Ascending aorta (tissue), 2 donors: Measurements from ENCODE around the gene CLN6. TPM values are rescaled to one million over a fixed set of nuclear protein-coding genes. Genes with fewer than 3 reads are reported as not detected.
A peak's percentile ranks its signal among the peaks of the same experiment; 100 is the strongest.

Experiments used
- DNase-seq, 2 donors: peaks; one replicate each; pipeline ENCODE4 v3.0.0-alpha.2; 2019; ENCODE audit warnings: low spot score in 2 of 2
- H3K27ac ChIP-seq, 2 donors: fragments of 200-600 bp; sonication (generic); one replicate each; pipeline ENCODE4 v1.5.1; 2016 to 2017; ENCODE audit warnings: mild to moderate bottlenecking in 1 of 2
- H3K27me3 ChIP-seq: fragments of 200-600 bp; sonication (generic); one replicate; pipeline ENCODE4 v1.5.1; 2017
- H3K36me3 ChIP-seq, 2 donors: fragments of 200-600 bp; sonication (generic); one replicate each; pipeline ENCODE4 v1.5.1; 2016
- H3K4me1 ChIP-seq, 2 donors: fragments of 200-600 bp; sonication (generic); one replicate each; pipeline ENCODE4 v1.5.1; 2016 to 2017; ENCODE audit warnings: mild to moderate bottlenecking in 1 of 2
- H3K4me3 ChIP-seq, 2 donors: fragments of 200-600 bp; sonication (generic); one replicate each; pipeline ENCODE4 v1.5.1; 2016 to 2017; ENCODE audit warnings: mild to moderate bottlenecking in 1 of 2
- H3K9me3 ChIP-seq, 2 donors: fragments of 200-600 bp; sonication (generic); one replicate each; pipeline ENCODE4 v1.5.1; 2016
- intact Hi-C: fragments of 100-400 bp; cut with DNase I; formaldehyde crosslinking; loops from one replicate; pipeline ENCODE4 v1.15.1; 2023
- total RNA-seq: library from RNA; depleted of rRNA; stranded (reverse); fragments of >200 nt; gene quantifications from one replicate; pipeline ENCODE4 v1.1.0, GENCODE V29; 2016
- TF ChIP-seq, protein P1 (sequence below), 3 experiments: fragments of 200-600 bp in 2 of 3; fragments of 450-650 bp in 1 of 3; sonication (generic) in 2 of 3; IDR thresholded peaks; one replicate each; pipeline ENCODE4 v1.5.1; 2016 to 2019; ENCODE audit warnings: antibody characterized with exemption in 3 of 3, mild to moderate bottlenecking in 1 of 3, moderate library complexity in 1 of 3

The CLN6 gene
- total RNA-seq, 1 donor from 2014 or later: 6.4 TPM

GRCh38 chr15:68209735-68210408 is 19.7 kb downstream of the CLN6 start:
- H3K4me3 ChIP-seq: no peak overlapping the region
- no peak overlapping the region for H3K27ac ChIP-seq
- intact Hi-C loops: loop anchor here (5.0 kb wide), 2 partner anchors 53 to 158 kb away; partner anchors contain the start of gene PIAS1
- TF ChIP-seq, protein P1, sequence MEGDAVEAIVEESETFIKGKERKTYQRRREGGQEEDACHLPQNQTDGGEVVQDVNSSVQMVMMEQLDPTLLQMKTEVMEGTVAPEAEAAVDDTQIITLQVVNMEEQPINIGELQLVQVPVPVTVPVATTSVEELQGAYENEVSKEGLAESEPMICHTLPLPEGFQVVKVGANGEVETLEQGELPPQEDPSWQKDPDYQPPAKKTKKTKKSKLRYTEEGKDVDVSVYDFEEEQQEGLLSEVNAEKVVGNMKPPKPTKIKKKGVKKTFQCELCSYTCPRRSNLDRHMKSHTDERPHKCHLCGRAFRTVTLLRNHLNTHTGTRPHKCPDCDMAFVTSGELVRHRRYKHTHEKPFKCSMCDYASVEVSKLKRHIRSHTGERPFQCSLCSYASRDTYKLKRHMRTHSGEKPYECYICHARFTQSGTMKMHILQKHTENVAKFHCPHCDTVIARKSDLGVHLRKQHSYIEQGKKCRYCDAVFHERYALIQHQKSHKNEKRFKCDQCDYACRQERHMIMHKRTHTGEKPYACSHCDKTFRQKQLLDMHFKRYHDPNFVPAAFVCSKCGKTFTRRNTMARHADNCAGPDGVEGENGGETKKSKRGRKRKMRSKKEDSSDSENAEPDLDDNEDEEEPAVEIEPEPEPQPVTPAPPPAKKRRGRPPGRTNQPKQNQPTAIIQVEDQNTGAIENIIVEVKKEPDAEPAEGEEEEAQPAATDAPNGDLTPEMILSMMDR (IDR thresholded peaks at IDR 0.05): no peak
- no peaks in the 10 kb centered on the region for H3K36me3 ChIP-seq
- H3K9me3 ChIP-seq: no peaks in the 10 kb centered on the region
- DNase-seq: no peak
- peaks cover 8 to 17% of the 10 kb centered on the region in 2 donors for H3K4me1 ChIP-seq
- H3K27me3 ChIP-seq: no peaks in the 10 kb centered on the region

GRCh38 chr15:68209272-68209671 is 20.3 kb downstream of the CLN6 start:
- Histone ChIP-seq H3K4me1 (peaks cover 10 to 20% of the 10 kb centered on the region in 2 donors), H3K27ac (no peak overlapping the region), H3K4me3 (no peak overlapping the region), H3K36me3 (no peaks in the 10 kb centered on the region), H3K9me3 (no peaks in the 10 kb centered on the region), H3K27me3 (no peaks in the 10 kb centered on the region)
- intact Hi-C loops: loop anchor here (5.0 kb wide), 1 partner anchor 157 kb away; the partner anchor contains the start of gene PIAS1
- DNase-seq: peak in 1 of 2 donors; percentile 61
- TF ChIP-seq, protein P1 (IDR thresholded peaks at IDR 0.05): no peak

DNA sequence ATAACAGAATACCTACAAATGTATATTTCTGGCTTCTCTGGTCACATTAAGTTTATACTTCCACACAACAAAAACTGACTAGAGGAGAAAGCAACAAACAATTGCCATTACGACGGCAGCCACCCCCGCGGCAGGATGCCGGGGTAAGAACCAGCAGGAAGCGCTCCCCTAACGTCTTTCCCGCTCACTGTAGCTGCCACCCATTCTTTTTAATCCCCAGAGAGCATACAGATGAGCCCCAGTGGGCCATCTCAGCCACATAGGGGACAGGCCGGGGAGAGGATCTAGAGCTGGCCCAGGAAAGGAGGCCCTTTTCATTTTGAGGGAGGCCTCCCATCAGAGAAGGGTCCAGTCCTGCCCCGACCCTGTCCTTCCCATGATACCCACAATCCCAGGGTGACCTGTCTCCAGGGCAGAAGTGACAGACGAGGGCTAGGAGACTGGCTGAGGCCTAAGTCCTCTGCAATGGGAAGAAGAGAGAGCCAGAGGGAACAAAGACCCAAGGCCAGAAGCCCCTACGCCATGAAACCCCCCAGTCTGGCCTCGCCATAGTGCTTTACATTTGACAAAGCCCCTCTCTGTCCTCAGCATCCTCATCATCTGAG is 20.8 kb downstream of the CLN6 start:
- no peaks in the 10 kb centered on the region for H3K36me3 ChIP-seq
- no peak for DNase-seq
- H3K27me3 ChIP-seq: no peaks in the 10 kb centered on the region
- H3K9me3 ChIP-seq: no peaks in the 10 kb centered on the region
- intact Hi-C loops: loop anchor here (5.0 kb wide), 1 partner anchor 156 kb away; the partner anchor contains the start of gene PIAS1
- peaks cover 10 to 20% of the 10 kb centered on the region in 2 donors for H3K4me1 ChIP-seq
- no peak overlapping the region for H3K27ac ChIP-seq
- TF ChIP-seq, protein P1 (IDR thresholded peaks at IDR 0.05): no peak
- H3K4me3 ChIP-seq: no peak overlapping the region

- H3K9me3 ChIP-seq: no peaks in the 10 kb centered on the region
- peaks cover 10 to 20% of the 10 kb centered on the region in 2 donors for H3K4me1 ChIP-seq
- TF ChIP-seq, protein P1 (IDR thresholded peaks at IDR 0.05): no peak
- DNase-seq: peak in 1 of 2 donors; percentile 50
- H3K4me3 ChIP-seq: no peak overlapping the region
- intact Hi-C loops: loop anchor here (5.0 kb wide), 1 partner anchor 156 kb away; the partner anchor contains the start of gene PIAS1
- no peak overlapping the region for H3K27ac ChIP-seq
- H3K36me3 ChIP-seq: no peaks in the 10 kb centered on the region
- H3K27me3 ChIP-seq: no peaks in the 10 kb centered on the region
Measured at GRCh38 chr15:68208136-68208535, 21.4 kb downstream of the CLN6 start.

GRCh38 chr15:68207176-68207935 is 22.2 kb downstream of the CLN6 start:
- Histone ChIP-seq H3K4me3 (no peak overlapping the region), H3K4me1 (peaks cover 10 to 20% of the 10 kb centered on the region in 2 donors), H3K36me3 (no peaks in the 10 kb centered on the region), H3K27me3 (no peaks in the 10 kb centered on the region), H3K27ac (no peak overlapping the region), H3K9me3 (no peaks in the 10 kb centered on the region)
- peak in 1 of 2 donors; percentile 40 for DNase-seq
- TF ChIP-seq, protein P1 (IDR thresholded peaks at IDR 0.05): no peak
- intact Hi-C loops: loop anchor here (5.0 kb wide), 1 partner anchor 155 kb away; the partner anchor contains the start of gene PIAS1
